NCI-H748 (cell line): Measurements from ENCODE around the gene OR2A5.
"Not testable (repeated sequence)": the region's sequence is repeated elsewhere in the genome, so short reads cannot be mapped to it uniquely, and the experiment has no call there.

Experiments used
- DNase-seq: peaks from one replicate; lab custom pipeline; 2025; ENCODE audit not compliant: unreplicated experiment; lab: John Stamatoyannopoulos, UW

OR2A5 gene, protein sequence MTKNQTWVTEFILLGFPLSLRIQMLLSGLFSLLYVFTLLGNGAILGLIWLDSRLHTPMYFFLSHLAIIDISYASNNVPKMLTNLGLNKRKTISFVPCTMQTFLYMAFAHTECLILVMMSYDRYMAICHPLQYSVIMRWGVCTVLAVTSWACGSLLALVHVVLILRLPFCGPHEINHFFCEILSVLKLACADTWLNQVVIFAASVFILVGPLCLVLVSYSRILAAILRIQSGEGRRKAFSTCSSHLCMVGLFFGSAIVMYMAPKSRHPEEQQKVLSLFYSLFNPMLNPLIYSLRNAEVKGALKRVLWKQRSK

DNA sequence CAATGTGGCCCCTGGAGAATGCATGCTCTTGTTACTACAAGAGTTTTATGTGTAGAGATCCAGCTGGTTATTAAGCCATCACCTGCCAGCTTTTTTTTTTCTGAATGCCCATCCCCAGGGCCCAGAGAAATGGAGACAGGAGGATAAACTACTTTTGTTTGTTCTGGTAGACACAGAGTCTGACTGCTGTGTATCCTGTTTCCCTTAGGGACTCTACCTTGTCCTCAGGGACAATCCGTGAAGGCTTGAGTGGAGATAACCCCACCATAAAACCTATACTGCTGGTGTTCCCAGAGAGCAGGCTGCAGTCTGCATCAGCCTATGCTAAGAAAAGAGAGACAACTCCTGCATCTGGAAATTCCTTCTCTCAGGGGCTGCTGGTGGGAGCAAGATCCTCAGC, at the start of gene OR2A5:
TSS of gene OR2A5 (plus strand) at position 301 of the 400 bp plus-strand sequence. CDS start 1,454 bp downstream, outside the sequence.
- no peak for DNase-seq

DNA sequence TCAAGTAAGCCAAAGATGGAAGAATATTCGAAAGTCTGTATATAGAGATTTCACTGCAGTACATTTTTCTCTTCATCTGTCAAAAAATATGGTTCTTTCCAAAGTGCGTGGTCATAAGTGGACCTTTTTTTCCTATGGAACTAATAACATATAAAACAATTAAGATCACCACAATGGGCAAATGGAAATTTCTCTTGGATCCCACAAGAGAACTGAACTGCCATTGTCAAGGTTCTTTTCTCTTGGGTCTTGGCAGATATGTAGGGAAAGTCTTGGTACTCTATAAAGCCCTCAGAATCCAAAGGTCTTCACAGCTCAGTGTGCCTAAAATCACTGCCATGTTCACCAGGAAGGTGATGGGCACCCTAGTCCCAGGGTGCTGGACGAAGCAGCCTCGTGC, 48.7 kb upstream of the OR2A5 start, which contains the start of gene OR6B1:
TSS of gene OR6B1 (plus strand) at position 301 of the 400 bp plus-strand sequence. CDS start 3,677 bp downstream, outside the sequence.
- DNase-seq, result no peak

DNA sequence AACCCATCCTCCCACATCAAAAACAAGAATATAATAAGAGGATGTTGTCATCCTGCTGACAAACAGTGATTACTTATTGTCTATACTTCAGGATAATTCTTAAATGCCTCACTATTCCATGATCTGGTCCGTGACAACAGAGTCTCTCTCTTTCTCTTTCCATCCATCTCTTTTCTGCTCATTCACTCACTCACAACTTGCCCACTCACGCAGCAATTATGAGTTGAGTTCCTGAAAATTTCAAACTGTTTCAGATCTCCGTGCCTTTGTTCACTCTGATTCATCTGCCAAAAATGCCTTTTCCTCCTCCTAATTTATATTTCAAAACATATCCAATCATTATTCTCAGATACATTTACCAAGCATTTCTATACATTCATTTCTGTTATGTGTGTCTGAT, 47.2 kb upstream of the OR2A5 start:
- DNase-seq, result no peak

GRCh38 chr7:144004703-144005102, 44.0 kb upstream of the OR2A5 start:
- DNase-seq, result no peak

GRCh38 chr7:144006029-144006691, 42.6 kb upstream of the OR2A5 start:
- no peak for DNase-seq

GRCh38 chr7:144006692-144007042, 42.1 kb upstream of the OR2A5 start:
- DNase-seq, result no peak

DNA sequence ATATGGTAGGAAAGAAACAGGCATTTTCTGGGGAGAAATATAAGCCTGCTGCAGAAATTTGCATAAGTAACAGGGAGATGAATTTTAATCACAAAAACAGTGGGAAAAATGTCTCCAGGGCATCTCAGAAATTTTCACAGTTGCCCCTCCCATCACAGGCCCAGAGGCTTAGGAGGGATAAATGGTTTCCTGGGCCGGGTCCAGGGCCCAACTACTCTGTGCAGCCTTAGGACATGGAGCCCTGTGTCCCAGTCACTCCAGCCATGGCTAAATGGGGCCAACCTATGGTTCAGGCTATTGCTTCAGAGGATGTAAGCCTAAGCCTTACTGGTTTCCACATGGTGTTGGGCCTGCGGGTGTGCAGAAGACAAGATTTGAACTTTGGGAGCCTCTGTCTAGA, 39.4 kb upstream of the OR2A5 start:
- no peak for DNase-seq

GRCh38 chr7:144010061-144010460, 38.7 kb upstream of the OR2A5 start:
- DNase-seq, result not testable (repeated sequence)

DNA sequence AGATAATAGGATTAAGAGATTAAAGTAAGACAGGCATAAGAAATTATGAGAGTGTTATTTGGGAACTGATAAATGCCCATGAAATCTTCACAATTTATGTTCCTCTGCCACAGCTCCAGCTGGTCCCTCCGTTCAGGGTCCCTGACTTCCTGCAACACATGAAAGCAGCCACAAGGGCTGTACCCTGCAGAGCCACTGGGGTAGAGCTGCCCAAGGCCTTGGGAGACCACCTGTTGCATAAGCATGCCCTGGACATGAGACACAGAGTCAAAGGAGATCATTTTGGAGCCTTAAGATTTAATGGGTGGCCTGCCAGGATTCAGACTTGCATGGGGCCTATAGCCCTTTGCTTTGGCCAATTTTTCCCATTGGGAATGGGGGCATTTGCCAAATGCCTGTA, 37.9 kb upstream of the OR2A5 start:
- DNase-seq, result not testable (repeated sequence)

GRCh38 chr7:144011458-144012230, 37.1 kb upstream of the OR2A5 start:
- DNase-seq, result no peak

DNA sequence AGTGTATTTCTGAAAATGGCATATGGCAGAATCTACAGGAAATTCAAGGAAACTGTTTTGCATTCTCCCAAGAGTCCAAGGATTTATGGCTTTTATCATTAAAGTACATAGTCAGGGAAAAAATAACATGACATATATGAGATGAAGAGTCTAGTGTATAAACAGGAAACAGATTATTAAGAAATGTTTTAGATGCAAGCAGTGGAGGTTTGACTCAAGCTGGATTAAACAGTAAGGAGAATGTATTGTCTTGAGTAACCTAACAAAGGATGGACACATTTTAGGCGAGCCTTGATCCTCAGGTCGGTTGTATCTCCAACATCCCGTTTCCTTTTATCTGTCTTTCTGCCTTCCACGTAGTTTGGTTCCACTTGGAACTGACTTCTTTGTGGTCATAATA, 30.7 kb upstream of the OR2A5 start:
- no peak for DNase-seq

GRCh38 chr7:144019457-144019856, 29.3 kb upstream of the OR2A5 start:
- no peak for DNase-seq

- no peak for DNase-seq
These were observed 28.4 kb upstream of the OR2A5 start for GRCh38 chr7:144020340-144020739.

DNA sequence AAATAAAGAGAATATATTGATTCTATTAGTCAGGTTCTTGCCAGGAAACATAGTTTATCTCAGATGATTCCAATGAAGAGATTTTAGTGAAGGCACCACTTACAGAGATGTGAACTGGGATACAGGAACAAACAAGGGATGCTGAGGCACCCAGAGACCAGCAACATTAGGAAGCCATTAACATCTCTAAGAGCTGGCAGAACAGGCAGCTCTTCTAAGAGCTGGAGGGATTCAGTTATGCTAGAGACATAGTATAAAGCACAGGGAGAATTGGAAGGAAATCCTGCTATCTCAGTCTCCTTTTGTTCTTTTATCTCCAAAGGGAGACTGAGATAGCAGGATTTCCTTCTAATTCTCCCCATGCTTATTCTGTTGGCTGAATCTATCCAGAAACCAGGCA, 26.6 kb upstream of the OR2A5 start:
- DNase-seq, result no peak

GRCh38 chr7:144023171-144023827, 25.4 kb upstream of the OR2A5 start:
- no peak for DNase-seq

- no peak for DNase-seq
These were observed 24.5 kb upstream of the OR2A5 start for GRCh38 chr7:144024213-144024612.

GRCh38 chr7:144026203-144026883, 22.4 kb upstream of the OR2A5 start:
- DNase-seq, result no peak

DNA sequence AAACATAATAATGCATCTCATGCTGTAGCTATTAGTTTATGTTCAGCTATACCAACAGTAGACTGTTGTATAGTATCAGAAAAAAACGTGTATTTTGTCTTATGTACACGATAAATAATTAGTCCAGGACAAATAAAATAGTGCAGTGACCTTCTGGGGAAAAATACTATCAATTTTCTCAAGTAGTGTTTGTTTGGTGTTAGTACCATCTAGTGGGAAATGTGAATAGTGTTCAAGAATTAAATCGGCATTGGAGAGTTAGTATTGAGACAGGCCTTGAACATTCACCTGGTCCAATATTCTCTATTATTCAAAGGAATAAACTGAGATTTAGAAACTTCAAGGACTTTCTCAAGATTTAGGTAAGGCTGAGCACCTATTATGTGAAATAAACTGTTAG, 21.7 kb upstream of the OR2A5 start:
- no peak for DNase-seq

- no peak for DNase-seq
These were observed 20.8 kb upstream of the OR2A5 start for GRCh38 chr7:144027974-144028373.

GRCh38 chr7:144028547-144028946, 20.2 kb upstream of the OR2A5 start:
- no peak for DNase-seq

GRCh38 chr7:144032516-144032915, 16.2 kb upstream of the OR2A5 start:
- no peak for DNase-seq
